ENCODE measurements around the gene RNH1. TPM values are rescaled to one million over a fixed set of nuclear protein-coding genes. Genes with fewer than 3 reads are reported as not detected.

RNH1 gene
- polyA plus RNA-seq, 3 donors, result 381 to 445 (median 443) TPM

GRCh38 chr11:535210-535518 is 28.1 kb upstream of the RNH1 start:
- Histone ChIP-seq H3K27me3 (ENCODE audit: control insufficient read depth in 2 of 2, insufficient read depth in 2 of 2, low read length in 2 of 2) (peaks cover 0 to 27% of the 10 kb centered on the region in 2 donors), H3K9me3 (replicated peaks in 1 of 2; ENCODE audit: control insufficient read depth in 1 of 2, insufficient read depth in 1 of 2, low read length in 2 of 2) (no peaks in the 10 kb centered on the region), H3K36me3 (replicated peaks in 1 of 2; ENCODE audit: control insufficient read depth in 1 of 2, insufficient read depth in 2 of 2, low read length in 2 of 2) (peaks cover 20 to 23% of the 10 kb centered on the region in 2 donors), H4K20me1 (ENCODE audit: insufficient read depth, low read length) (peaks cover 26% of the 10 kb centered on the region), H3K4me3 (replicated peaks in 1 of 3; ENCODE audit: low read depth in 2 of 3, low read length in 3 of 3) (peak overlapping the region in 2 of 3 experiments; percentile 62 to 84), H3K79me2 (ENCODE audit: insufficient read depth, low read length) (peaks cover 12% of the 10 kb centered on the region), H3K9ac (ENCODE audit: insufficient read depth, low read length, poor library complexity, severe bottlenecking) (peak overlapping the region; percentile 54), H3K4me1 (ENCODE audit: control insufficient read depth in 1 of 2, insufficient read depth in 2 of 2, low read length in 2 of 2) (peaks cover 33 to 37% of the 10 kb centered on the region in 2 donors), H2AFZ (ENCODE audit: insufficient read depth, low read depth, low read length, poor library complexity, severe bottlenecking) (no peak overlapping the region), H3K4me2 (replicated peaks; ENCODE audit: extremely low read depth, low read length, poor library complexity, severe bottlenecking) (peak overlapping the region; percentile 93), H3K27ac (ENCODE audit: low read depth in 1 of 2, low read length in 2 of 2) (no peak overlapping the region)
- DNase-seq, result no peak
- H3K27me3 Mint-ChIP-seq (ENCODE audit: low read depth in 3 of 3), result peaks cover 15 to 38% (median 20%) of the 10 kb centered on the region in 3 donors
- H3K9me3 Mint-ChIP-seq, result peaks cover 0 to 4% (median 0%) of the 10 kb centered on the region in 7 donors
- no peak for TF ChIP-seq CTCF (IDR thresholded peaks at IDR 0.05)
- no peak overlapping the region for H3K27ac Mint-ChIP-seq
- intact Hi-C loops (cut with micrococcal nuclease), result no loop called here
- H3K36me3 Mint-ChIP-seq, result peaks cover 15% of the 10 kb centered on the region in 2 donors
- H3K4me3 Mint-ChIP-seq, result no peak overlapping the region
- under 1% methylated on average over 36 of the region's 56 CpGs for WGBS (ENCODE audit: insufficient coverage)
- H3K4me1 Mint-ChIP-seq, result peaks cover 11% of the 10 kb centered on the region

DNA sequence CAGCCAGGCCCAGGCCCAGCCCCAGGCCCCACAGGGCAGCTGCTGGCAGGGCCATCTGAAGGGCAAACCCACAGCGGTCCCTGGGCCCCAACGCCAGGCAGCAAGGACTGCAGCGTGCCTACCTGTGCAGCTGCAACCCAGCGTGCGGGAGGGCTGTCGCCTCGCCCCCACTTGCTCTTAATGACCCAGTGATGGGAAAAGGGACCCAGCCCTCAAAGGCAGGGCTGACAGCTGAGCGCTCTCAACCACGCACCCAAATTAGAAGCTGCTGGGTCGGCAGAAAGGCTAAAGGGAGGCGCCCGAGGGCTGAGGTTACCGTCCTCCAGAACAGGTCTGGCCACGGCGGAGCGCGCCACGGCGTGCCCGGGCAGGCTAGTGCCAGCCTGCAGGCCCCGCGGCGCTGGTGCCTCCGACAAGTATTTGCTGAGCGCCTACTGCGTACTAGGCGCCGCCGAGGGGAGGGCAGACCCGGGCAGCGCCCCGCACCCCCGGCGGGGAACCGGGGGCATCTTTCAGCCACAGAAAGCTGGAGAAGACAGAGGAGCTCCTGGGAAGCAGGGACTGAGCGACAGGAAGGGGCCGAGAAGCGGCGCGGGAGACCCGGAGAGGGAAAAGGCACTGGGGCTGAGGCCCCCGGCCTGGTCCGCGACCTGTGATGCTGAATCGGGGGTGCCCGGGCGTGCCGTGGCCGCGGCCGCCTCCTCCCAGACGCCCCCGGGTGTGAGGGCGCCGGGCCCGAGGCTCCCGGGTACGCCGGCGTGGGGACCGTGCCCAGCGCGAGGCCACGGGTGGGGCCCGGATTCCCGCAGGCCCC is 27.6 kb upstream of the RNH1 start:
- peak overlapping the region; percentile 70 to 72 for H3K4me3 Mint-ChIP-seq
- H3K9me3 Mint-ChIP-seq, result peaks cover 0 to 4% (median 0%) of the 10 kb centered on the region in 7 donors
- Histone ChIP-seq H3K27me3 (ENCODE audit: control insufficient read depth in 2 of 2, insufficient read depth in 2 of 2, low read length in 2 of 2) (peaks cover 0 to 27% of the 10 kb centered on the region in 2 donors), H2AFZ (ENCODE audit: insufficient read depth, low read depth, low read length, poor library complexity, severe bottlenecking) (peak overlapping the region; percentile 65), H3K9me3 (replicated peaks in 1 of 2; ENCODE audit: control insufficient read depth in 1 of 2, insufficient read depth in 1 of 2, low read length in 2 of 2) (no peaks in the 10 kb centered on the region), H3K36me3 (replicated peaks in 1 of 2; ENCODE audit: control insufficient read depth in 1 of 2, insufficient read depth in 2 of 2, low read length in 2 of 2) (peaks cover 20 to 23% of the 10 kb centered on the region in 2 donors), H3K4me2 (replicated peaks; ENCODE audit: extremely low read depth, low read length, poor library complexity, severe bottlenecking) (peak overlapping the region; percentile 93), H4K20me1 (ENCODE audit: insufficient read depth, low read length) (peaks cover 26% of the 10 kb centered on the region), H3K27ac (ENCODE audit: low read depth in 1 of 2, low read length in 2 of 2) (no peak overlapping the region), H3K4me3 (replicated peaks in 1 of 3; ENCODE audit: low read depth in 2 of 3, low read length in 3 of 3) (peak overlapping the region; percentile 55 to 84 (median 62)), H3K9ac (ENCODE audit: insufficient read depth, low read length, poor library complexity, severe bottlenecking) (peak overlapping the region; percentile 54), H3K4me1 (ENCODE audit: control insufficient read depth in 1 of 2, insufficient read depth in 2 of 2, low read length in 2 of 2) (peaks cover 33 to 37% of the 10 kb centered on the region in 2 donors), H3K79me2 (ENCODE audit: insufficient read depth, low read length) (peaks cover 12% of the 10 kb centered on the region)
- peaks cover 11% of the 10 kb centered on the region for H3K4me1 Mint-ChIP-seq
- H3K36me3 Mint-ChIP-seq, result peaks cover 15% of the 10 kb centered on the region in 2 donors
- 15% methylated on average over 63 of the region's 66 CpGs for WGBS (ENCODE audit: insufficient coverage)
- TF ChIP-seq CTCF (IDR thresholded peaks at IDR 0.05), result no peak
- no peak for DNase-seq
- peaks cover 15 to 35% (median 20%) of the 10 kb centered on the region in 3 donors for H3K27me3 Mint-ChIP-seq (ENCODE audit: low read depth in 3 of 3)
- intact Hi-C loops (cut with micrococcal nuclease), result no loop called here
- H3K27ac Mint-ChIP-seq, result no peak overlapping the region

Data from CD14-positive monocyte (primary cell).